GM18526 (cell line): ENCODE measurements around the gene FARP2.

Experiments used
- POLR2A ChIP-seq: IDR thresholded peaks from 3 replicates; pipeline ENCODE4 v1.6.1; 2011; ENCODE audit not compliant: insufficient read length; ENCODE audit errors: extremely low read depth

The FARP2 gene

GRCh38 chr2:241461693-241462677 is 105.9 kb downstream of the FARP2 start:
- no peak for TF ChIP-seq POLR2A

- no peak for TF ChIP-seq POLR2A
Observed at GRCh38 chr2:241463276-241464135, 107.4 kb downstream of the FARP2 start.

GRCh38 chr2:241465543-241465942 is 109.5 kb downstream of the FARP2 start:
- TF ChIP-seq POLR2A = no peak

- TF ChIP-seq POLR2A = no peak
Observed at GRCh38 chr2:241466230-241466629, 110.1 kb downstream of the FARP2 start.

- TF ChIP-seq POLR2A = no peak
Observed at GRCh38 chr2:241467777-241468475, 111.8 kb downstream of the FARP2 start.

- no peak for TF ChIP-seq POLR2A
Observed at GRCh38 chr2:241468476-241468781, 112.3 kb downstream of the FARP2 start.

GRCh38 chr2:241469746-241470145 is 113.7 kb downstream of the FARP2 start:
- no peak for TF ChIP-seq POLR2A

- no peak for TF ChIP-seq POLR2A
Observed at GRCh38 chr2:241473399-241473798, 117.3 kb downstream of the FARP2 start.

- no peak for TF ChIP-seq POLR2A
Observed at GRCh38 chr2:241475267-241475666, 119.2 kb downstream of the FARP2 start.

GRCh38 chr2:241478166-241478565 is 122.1 kb downstream of the FARP2 start:
- TF ChIP-seq POLR2A = no peak

- TF ChIP-seq POLR2A = no peak
Observed at GRCh38 chr2:241479026-241479898, 123.2 kb downstream of the FARP2 start.

GRCh38 chr2:241481687-241482086 is 125.6 kb downstream of the FARP2 start:
- TF ChIP-seq POLR2A = no peak

GRCh38 chr2:241482126-241482955 is 126.3 kb downstream of the FARP2 start:
- no peak for TF ChIP-seq POLR2A

- no peak for TF ChIP-seq POLR2A
Observed at GRCh38 chr2:241483305-241483704, 127.2 kb downstream of the FARP2 start.
